HepG2 (cell line): ENCODE measurements around the gene ENO1. TPM values are rescaled to one million over a fixed set of nuclear protein-coding genes. Genes with fewer than 3 reads are reported as not detected.

Source experiments
- ARNT2 ChIP-seq: sonication (generic); formaldehyde crosslinking; IDR thresholded peaks from 2 replicates; pipeline ENCODE4 v1.8.0; 2022; ENCODE audit warnings: mild to moderate bottlenecking, low read depth, missing genetic modification reagents, moderate library complexity
- DMAP1 ChIP-seq: IDR thresholded peaks from 2 replicates; pipeline ENCODE4 v1.6.1; 2016
- GABPB1 ChIP-seq: IDR thresholded peaks from 2 replicates; pipeline ENCODE4 v1.6.1; 2016; ENCODE audit warnings: mild to moderate bottlenecking, missing genetic modification reagents, moderate library complexity, missing compliant biosample characterization
- MATR3 ChIP-seq: sonication (generic); formaldehyde crosslinking; IDR thresholded peaks from 2 replicates; pipeline ENCODE4 v1.4.0; 2020; ENCODE audit warnings: missing genetic modification reagents
- NAIF1 ChIP-seq: sonication (generic); formaldehyde crosslinking; IDR thresholded peaks from 2 replicates; pipeline ENCODE4 v1.5.0; 2020; ENCODE audit warnings: mild to moderate bottlenecking, missing genetic modification reagents, borderline replicate concordance
- NFAT5 ChIP-seq: sonication (generic); formaldehyde crosslinking; IDR thresholded peaks from 2 replicates; pipeline ENCODE4 v1.4.0; 2020; ENCODE audit warnings: missing genetic modification reagents
- NFKBIZ ChIP-seq: IDR thresholded peaks from 2 replicates; pipeline ENCODE4 v1.6.1; 2018; ENCODE audit warnings: missing genetic modification reagents, missing compliant biosample characterization
- PLRG1 ChIP-seq: fragments of 450-650 bp; conservative IDR thresholded peaks from 2 replicates; pipeline ENCODE4 v1.6.1; 2016
- RARG ChIP-seq: sonication (generic); formaldehyde crosslinking; IDR thresholded peaks from 2 replicates; pipeline ENCODE4 v1.4.0; 2020; ENCODE audit warnings: low read depth, mild to moderate bottlenecking, missing genetic modification reagents
- UBTF ChIP-seq: sonication (generic); formaldehyde crosslinking; IDR thresholded peaks from 2 replicates; pipeline ENCODE4 v1.4.0; 2020; ENCODE audit warnings: mild to moderate bottlenecking, missing genetic modification reagents
- XBP1 ChIP-seq: sonication (generic); formaldehyde crosslinking; IDR thresholded peaks from 2 replicates; pipeline ENCODE4 v1.5.0; 2020; ENCODE audit warnings: missing genetic modification reagents
- ZBTB25 ChIP-seq: IDR thresholded peaks from 2 replicates; pipeline ENCODE4 v1.6.1; 2018; ENCODE audit warnings: missing genetic modification reagents
- ZNF484 ChIP-seq: sonication (generic); formaldehyde crosslinking; IDR thresholded peaks from 2 replicates; pipeline ENCODE4 v1.5.1; 2020; ENCODE audit warnings: mild to moderate bottlenecking, low read depth, missing genetic modification reagents, borderline replicate concordance
- ZNF784 ChIP-seq: sonication (generic); formaldehyde crosslinking; IDR thresholded peaks from 2 replicates; pipeline ENCODE4 v1.5.1; 2020; ENCODE audit warnings: missing genetic modification reagents, mild to moderate bottlenecking, borderline replicate concordance
- ZNF839 ChIP-seq: sonication (generic); formaldehyde crosslinking; IDR thresholded peaks from 2 replicates; pipeline ENCODE4 v1.4.0; 2020; ENCODE audit warnings: missing genetic modification reagents, mild to moderate bottlenecking, borderline replicate concordance
- ZNF883 ChIP-seq: sonication (generic); formaldehyde crosslinking; IDR thresholded peaks from 2 replicates; pipeline ENCODE4 v1.5.1; 2020; ENCODE audit warnings: mild to moderate bottlenecking, missing genetic modification reagents; ENCODE audit errors: not compliant biosample characterization
- ZSCAN12 ChIP-seq: sonication (generic); formaldehyde crosslinking; IDR thresholded peaks from 2 replicates; pipeline ENCODE4 v1.9.0; 2021; ENCODE audit warnings: mild to moderate bottlenecking, missing genetic modification reagents
- polyA plus RNA-seq, 8 experiments: library from polyadenylated mRNA; depleted of rRNA in 3 of 8; stranded (reverse) in 7 of 8; unstranded in 1 of 8; fragments of >200 nt; fragmentation: Illumina TruSeq in 4 of 8; extraction: Trizol in 4 of 8; gene quantifications; 2 replicates each; pipeline versions ENCODE4 v1.2.1 to v1.2.3, GENCODE V29; 2011 to 2016; ENCODE audit warnings: low read depth in 4 of 8, missing spikeins in 1 of 8, mixed read lengths in 1 of 8; ENCODE audit not compliant: insufficient read depth in 1 of 8
- total RNA-seq, 5 experiments: library from RNA; depleted of rRNA; stranded (reverse); fragments of >200 nt; fragmentation: Illumina TruSeq; extraction: Trizol; gene quantifications; 2 replicates each; pipeline ENCODE4 v1.2.3, GENCODE V29; 2016; ENCODE audit warnings: low read depth in 1 of 5
- TF ChIP-seq, protein P1 (sequence below): sonication (generic); formaldehyde crosslinking; IDR thresholded peaks from 2 replicates; pipeline ENCODE4 v1.5.0; 2020; ENCODE audit warnings: mild to moderate bottlenecking, missing genetic modification reagents

Gene ENO1
- total and polyA plus RNA-seq, 2 of the 13 experiments (the other 11 are each of a cell fraction or from before 2014, with no cell fraction given) = 1,559 to 3,103 TPM

GRCh38 chr1:8848663-8849386, 29.7 kb downstream of the ENO1 start (continued):
- TF ChIP-seq ZNF883 (CRISPR knock-in tag) (no peak), ZNF484 (CRISPR knock-in tag) (no peak), DMAP1 (no peak; the same call in 1 of the 2 replicates), MATR3 (CRISPR knock-in tag) (no peak), ZBTB25 (CRISPR knock-in tag) (0 out of 2 replicates have a peak, but pooled peaks have one; percentile 39), NAIF1 (CRISPR knock-in tag) (no peak), ZNF784 (CRISPR knock-in tag) (no peak), ZSCAN12 (no peak), UBTF (CRISPR knock-in tag) (peak; percentile 87), NFAT5 (CRISPR knock-in tag) (no peak), ARNT2 (no peak; the same call in 1 of the 2 replicates), PLRG1 (no peak), NFKBIZ (CRISPR knock-in tag) (peak; percentile 68; the same call in 1 of the 2 replicates), ZNF839 (CRISPR knock-in tag) (no peak), GABPB1 (peak; percentile 75), XBP1 (CRISPR knock-in tag) (no peak), RARG (CRISPR knock-in tag) (no peak)
- TF ChIP-seq, protein P1, sequence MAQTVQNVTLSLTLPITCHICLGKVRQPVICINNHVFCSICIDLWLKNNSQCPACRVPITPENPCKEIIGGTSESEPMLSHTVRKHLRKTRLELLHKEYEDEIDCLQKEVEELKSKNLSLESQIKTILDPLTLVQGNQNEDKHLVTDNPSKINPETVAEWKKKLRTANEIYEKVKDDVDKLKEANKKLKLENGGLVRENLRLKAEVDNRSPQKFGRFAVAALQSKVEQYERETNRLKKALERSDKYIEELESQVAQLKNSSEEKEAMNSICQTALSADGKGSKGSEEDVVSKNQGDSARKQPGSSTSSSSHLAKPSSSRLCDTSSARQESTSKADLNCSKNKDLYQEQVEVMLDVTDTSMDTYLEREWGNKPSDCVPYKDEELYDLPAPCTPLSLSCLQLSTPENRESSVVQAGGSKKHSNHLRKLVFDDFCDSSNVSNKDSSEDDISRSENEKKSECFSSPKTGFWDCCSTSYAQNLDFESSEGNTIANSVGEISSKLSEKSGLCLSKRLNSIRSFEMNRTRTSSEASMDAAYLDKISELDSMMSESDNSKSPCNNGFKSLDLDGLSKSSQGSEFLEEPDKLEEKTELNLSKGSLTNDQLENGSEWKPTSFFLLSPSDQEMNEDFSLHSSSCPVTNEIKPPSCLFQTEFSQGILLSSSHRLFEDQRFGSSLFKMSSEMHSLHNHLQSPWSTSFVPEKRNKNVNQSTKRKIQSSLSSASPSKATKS = no peak
